ENCODE results near the gene DNAJA4.

DNAJA4 gene

DNA sequence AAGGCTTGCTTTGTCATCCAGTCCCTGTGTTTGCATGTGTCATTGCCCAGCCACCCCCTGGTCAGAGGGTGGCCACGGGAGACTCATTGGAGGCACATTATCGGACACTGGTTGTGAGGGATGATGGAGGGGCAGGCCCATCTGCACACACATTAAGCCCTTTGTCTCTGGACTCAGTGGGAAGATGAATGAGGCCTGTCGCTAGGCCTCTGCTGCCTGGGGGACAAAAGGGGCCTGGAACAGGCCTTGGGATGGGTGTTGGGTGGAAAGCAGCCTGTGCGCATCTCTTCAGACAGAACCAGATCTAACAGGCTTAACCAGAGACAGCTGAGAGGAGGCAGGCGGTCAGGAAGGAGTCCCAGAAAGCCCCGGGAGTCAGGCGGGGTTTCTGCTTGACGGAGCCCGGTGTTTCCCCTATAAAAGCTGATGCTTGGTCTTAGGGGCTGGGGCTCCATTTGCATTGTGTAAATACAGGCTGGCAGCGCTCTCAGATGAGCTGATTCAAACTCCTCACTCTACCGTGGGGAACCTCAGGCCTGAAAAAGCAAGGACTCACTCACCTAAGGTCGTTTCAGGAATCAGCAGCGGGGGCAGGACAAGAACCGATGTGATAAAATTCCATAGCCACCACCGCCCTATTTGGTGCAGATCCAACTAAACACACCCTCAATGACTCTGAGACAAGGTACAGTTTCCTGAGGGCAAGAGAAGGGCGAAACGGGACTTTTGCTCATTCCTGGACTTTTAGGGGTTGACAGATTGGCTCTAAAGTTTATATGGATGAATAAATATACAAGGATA, 52.1 kb downstream of the DNAJA4 start:
- DNase-seq (ENCODE audit: low read depth), result no peak
- in situ Hi-C loops (cut with HindIII; ENCODE audit: low sequenced_read_pairs), result no loop called here
- TF ChIP-seq, protein P1, sequence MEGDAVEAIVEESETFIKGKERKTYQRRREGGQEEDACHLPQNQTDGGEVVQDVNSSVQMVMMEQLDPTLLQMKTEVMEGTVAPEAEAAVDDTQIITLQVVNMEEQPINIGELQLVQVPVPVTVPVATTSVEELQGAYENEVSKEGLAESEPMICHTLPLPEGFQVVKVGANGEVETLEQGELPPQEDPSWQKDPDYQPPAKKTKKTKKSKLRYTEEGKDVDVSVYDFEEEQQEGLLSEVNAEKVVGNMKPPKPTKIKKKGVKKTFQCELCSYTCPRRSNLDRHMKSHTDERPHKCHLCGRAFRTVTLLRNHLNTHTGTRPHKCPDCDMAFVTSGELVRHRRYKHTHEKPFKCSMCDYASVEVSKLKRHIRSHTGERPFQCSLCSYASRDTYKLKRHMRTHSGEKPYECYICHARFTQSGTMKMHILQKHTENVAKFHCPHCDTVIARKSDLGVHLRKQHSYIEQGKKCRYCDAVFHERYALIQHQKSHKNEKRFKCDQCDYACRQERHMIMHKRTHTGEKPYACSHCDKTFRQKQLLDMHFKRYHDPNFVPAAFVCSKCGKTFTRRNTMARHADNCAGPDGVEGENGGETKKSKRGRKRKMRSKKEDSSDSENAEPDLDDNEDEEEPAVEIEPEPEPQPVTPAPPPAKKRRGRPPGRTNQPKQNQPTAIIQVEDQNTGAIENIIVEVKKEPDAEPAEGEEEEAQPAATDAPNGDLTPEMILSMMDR (IDR thresholded peaks at IDR 0.05; ENCODE audit: low read depth, low read length, missing control alignments), result no peak
- H3K4me3 ChIP-seq (ENCODE audit: low read depth, low read length), result no peak overlapping the region

DNA sequence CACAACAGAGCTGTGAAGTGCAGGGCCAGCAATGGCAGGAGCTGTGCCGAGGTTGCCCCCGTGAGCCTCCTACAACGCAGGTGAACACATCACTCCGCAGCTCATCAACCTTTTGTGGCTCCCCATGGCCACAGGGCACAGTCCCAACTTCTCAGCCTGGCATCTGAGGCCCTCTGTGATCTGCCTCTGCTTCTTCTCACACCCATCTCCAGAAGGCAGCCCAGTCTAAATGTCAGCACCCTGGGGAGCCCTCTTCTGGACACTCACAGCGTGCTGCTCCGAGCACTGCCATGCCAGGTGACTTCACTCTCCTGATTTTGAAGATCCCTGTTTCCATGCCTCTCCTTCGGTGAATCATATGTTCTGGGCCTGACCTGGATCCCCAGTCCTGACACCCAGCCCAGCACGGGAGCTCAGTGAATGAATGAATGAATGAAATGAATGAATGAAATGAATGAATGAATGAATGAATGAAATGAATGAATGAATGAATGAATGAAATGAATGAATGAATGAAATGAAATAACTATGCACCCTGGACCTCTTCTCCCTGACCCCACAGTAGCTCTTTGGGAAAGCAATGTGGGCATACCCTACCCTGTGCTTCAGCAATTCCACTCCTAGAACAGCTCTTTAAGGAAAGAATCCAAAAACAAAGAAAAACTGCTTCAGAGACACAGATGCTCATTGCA, 52.9 kb downstream of the DNAJA4 start:
- DNase-seq (ENCODE audit: low read depth), result no peak
- no peak overlapping the region for H3K4me3 ChIP-seq (ENCODE audit: low read depth, low read length)
- in situ Hi-C loops (cut with HindIII; ENCODE audit: low sequenced_read_pairs), result no loop called here
- TF ChIP-seq, protein P1 (IDR thresholded peaks at IDR 0.05; ENCODE audit: low read depth, low read length, missing control alignments), result peak; percentile 5

DNA sequence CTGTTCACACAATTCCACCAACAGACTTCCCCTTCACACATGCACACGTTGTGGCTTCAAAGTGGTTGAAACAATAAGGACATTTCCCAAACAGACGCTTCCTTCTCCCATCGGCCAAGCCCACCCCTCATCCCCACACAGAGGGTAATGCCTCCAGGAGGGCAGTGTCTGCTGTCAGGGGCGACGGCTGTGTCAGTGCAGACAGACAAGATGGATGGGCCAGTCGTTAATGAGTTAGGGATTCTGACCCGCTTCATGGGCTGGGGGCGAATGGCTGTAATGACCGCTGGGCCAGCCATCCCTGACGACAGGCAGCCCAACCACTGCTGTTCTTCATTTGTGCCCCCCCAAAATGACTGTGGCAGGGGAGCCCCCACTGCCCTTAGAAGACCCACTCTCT, 55.2 kb downstream of the DNAJA4 start:
- TF ChIP-seq, protein P1 (IDR thresholded peaks at IDR 0.05; ENCODE audit: low read depth, low read length, missing control alignments), result no peak
- no peak for DNase-seq (ENCODE audit: low read depth)
- in situ Hi-C loops (cut with HindIII; ENCODE audit: low sequenced_read_pairs), result no loop called here
- no peak overlapping the region for H3K4me3 ChIP-seq (ENCODE audit: low read depth, low read length)

DNA sequence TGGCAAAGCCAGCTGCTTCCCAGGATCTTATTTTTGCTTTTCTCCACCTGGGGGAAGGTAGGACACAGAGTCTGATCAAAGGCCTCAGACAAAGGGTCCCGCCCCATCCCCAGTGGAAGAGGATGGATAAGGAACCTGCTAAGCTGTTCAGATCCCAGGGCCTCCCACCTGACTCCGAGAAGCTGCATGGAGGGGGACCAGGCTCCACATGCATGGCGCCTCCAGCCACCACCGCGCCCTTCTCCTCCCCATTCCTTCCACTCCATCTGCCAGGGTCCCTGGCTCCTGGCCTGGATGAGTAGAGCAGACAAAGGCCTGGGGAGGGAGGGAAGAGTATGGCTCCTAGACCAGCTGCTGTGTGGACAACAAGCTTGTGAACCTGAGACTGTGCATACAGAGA, 55.8 kb downstream of the DNAJA4 start:
- no peak overlapping the region for H3K4me3 ChIP-seq (ENCODE audit: low read depth, low read length)
- TF ChIP-seq, protein P1 (IDR thresholded peaks at IDR 0.05; ENCODE audit: low read depth, low read length, missing control alignments), result no peak
- in situ Hi-C loops (cut with HindIII; ENCODE audit: low sequenced_read_pairs), result no loop called here
- DNase-seq (ENCODE audit: low read depth), result no peak

DNA sequence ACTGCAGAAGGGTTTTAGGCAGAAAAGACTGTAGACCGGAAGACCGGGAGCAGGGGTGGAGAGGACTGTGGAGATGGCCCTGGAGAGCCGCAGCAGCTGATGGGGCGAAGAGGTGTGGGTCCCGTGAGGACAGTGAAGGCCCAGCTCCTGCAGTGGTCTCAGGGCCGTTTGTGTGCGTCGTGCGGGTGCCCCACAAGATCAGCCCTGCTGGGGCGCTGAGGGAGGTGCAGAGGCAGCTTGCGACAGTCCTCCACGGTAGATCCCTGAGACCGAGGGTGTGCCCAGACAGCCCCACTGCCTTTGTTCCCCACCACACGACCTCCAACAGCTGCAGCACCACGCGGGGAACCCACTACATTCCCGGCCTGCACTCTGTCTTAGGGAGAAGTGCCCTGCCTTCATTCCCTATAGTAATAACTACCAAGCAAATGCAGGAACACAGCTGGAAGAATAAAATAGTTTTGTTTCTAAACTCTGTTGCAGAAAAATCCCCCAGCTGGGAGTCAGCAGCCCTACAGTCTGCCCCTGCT, 56.7 kb downstream of the DNAJA4 start:
- in situ Hi-C loops (cut with HindIII; ENCODE audit: low sequenced_read_pairs), result no loop called here
- TF ChIP-seq, protein P1 (IDR thresholded peaks at IDR 0.05; ENCODE audit: low read depth, low read length, missing control alignments), result no peak
- no peak overlapping the region for H3K4me3 ChIP-seq (ENCODE audit: low read depth, low read length)
- no peak for DNase-seq (ENCODE audit: low read depth)

DNA sequence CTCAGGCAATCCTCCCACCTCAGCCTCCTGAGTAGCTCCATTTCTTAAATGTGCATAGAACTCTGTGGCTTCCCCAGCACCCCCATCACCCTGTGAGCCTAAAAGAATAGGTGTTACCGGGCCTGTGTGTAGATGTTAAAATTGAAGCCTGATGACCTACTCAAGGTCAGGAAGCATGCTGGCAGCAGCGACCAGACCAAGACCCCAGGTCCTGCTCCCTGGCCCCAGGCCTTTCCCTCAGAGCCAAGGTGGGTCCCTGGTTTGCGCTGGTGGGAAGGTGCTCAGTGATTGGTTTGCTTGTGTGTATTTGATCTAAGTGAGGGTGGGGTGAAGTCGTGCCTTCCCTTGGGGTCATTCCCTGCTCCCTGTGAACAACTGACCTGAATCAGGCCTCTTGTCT, 57.4 kb downstream of the DNAJA4 start:
- no peak for DNase-seq (ENCODE audit: low read depth)
- in situ Hi-C loops (cut with HindIII; ENCODE audit: low sequenced_read_pairs), result no loop called here
- TF ChIP-seq, protein P1 (IDR thresholded peaks at IDR 0.05; ENCODE audit: low read depth, low read length, missing control alignments), result no peak
- H3K4me3 ChIP-seq (ENCODE audit: low read depth, low read length), result no peak overlapping the region

All from astrocyte of the cerebellum (primary cell).